ENCODE measurements around the gene AGL.

DNA sequence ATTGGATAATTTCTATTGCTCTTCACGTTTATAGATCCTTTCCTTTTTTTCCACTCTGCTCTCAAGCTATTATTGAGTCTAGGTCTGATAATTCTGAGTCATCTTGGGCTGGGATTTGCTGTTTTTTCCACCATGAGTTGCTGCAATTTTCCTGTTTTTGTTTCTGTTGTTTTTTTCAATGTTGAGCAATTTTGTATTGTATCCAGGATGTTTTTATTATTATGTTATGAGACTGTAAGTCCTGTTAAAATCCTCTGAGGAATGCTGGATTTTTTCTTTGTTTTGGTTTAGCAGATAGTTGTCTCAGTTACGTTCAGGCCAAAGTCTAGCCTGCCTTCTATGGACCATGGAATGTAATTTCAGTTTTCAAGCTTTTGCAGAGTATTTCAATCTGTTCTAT is 106.6 kb downstream of the AGL start:
- TF ChIP-seq CTCF (conservative IDR thresholded peaks at IDR 0.05; ENCODE audit: low read depth, low read length): no peak
- TF ChIP-seq EZH2 (IDR thresholded peaks at IDR 0.05; ENCODE audit: borderline replicate concordance, low read depth, low read length, poor library complexity, severe bottlenecking): no peak
